CD4-positive, alpha-beta memory T cell (primary cell): Measurements from ENCODE around the gene SMCO1. TPM values are rescaled to one million over a fixed set of nuclear protein-coding genes. Genes with fewer than 3 reads are reported as not detected.

Experiments used
- CTCF ChIA-PET: fragments of 350-600 bp; sonication (Branson Sonifier 250); formaldehyde crosslinking; loops from one replicate; lab custom pipeline; 2021; ENCODE audit warnings: inconsistent platforms; ENCODE audit not compliant: partially characterized antibody; lab: Charles Lee
- POLR2A ChIA-PET: fragments of 350-600 bp; sonication (Branson Sonifier 250); formaldehyde crosslinking; loops from one replicate; lab custom pipeline; 2021; ENCODE audit not compliant: partially characterized antibody; lab: Charles Lee
- DNase-seq, 5 donors: peaks; one replicate each; pipeline versions ENCODE4 v3.0.0 to v3.0.0-alpha.2; 2020 to 2022; ENCODE audit warnings: mixed read lengths in 1 of 5
- H3K27ac ChIP-seq: one replicate; pipeline ENCODE4 v1.7.0; 2013; ENCODE audit warnings: low read depth, low read length
- H3K27me3 ChIP-seq: 2 replicates; pipeline ENCODE4 v1.7.0; 2013; ENCODE audit warnings: mild to moderate bottlenecking, low read length, moderate library complexity; ENCODE audit not compliant: insufficient read depth
- H3K36me3 ChIP-seq: 2 replicates; pipeline ENCODE4 v1.7.0; 2013; ENCODE audit warnings: mild to moderate bottlenecking, low read length, moderate library complexity; ENCODE audit not compliant: insufficient read depth
- H3K4me1 ChIP-seq: 2 replicates; pipeline ENCODE4 v1.7.0; 2013; ENCODE audit warnings: mild to moderate bottlenecking, low read length, moderate library complexity; ENCODE audit not compliant: insufficient read depth
- H3K4me3 ChIP-seq, 2 donors: one replicate each; pipeline ENCODE4 v1.7.0; 2013; ENCODE audit warnings: low read length in 2 of 2, mild to moderate bottlenecking in 1 of 2
- H3K9me3 ChIP-seq, 2 donors: one replicate each; pipeline ENCODE4 v1.7.0; 2013; ENCODE audit warnings: low read length in 2 of 2, control low read depth in 1 of 2; ENCODE audit not compliant: control insufficient read depth in 1 of 2
- H3K27ac Mint-ChIP-seq, 7 donors: one replicate each; pipeline ENCODE4 v1.8.0; 2020 to 2021; ENCODE audit warnings: mixed read lengths in 7 of 7, mild to moderate bottlenecking in 6 of 7, inconsistent platforms in 3 of 7, moderate library complexity in 3 of 7
- H3K27me3 Mint-ChIP-seq, 2 donors: one replicate each; pipeline ENCODE4 v1.8.0; 2020 to 2021; ENCODE audit warnings: mixed read lengths in 2 of 2
- H3K36me3 Mint-ChIP-seq, 2 donors: one replicate each; pipeline ENCODE4 v1.8.0; 2020 to 2021; ENCODE audit warnings: mixed read lengths in 2 of 2, inconsistent platforms in 1 of 2, mild to moderate bottlenecking in 1 of 2
- H3K4me1 Mint-ChIP-seq, 4 donors: one replicate each; pipeline ENCODE4 v1.8.0; 2020 to 2021; ENCODE audit warnings: mixed read lengths in 4 of 4, mild to moderate bottlenecking in 1 of 4
- H3K4me3 Mint-ChIP-seq, 8 donors: one replicate each; pipeline ENCODE4 v1.8.0; 2020 to 2021; ENCODE audit warnings: mixed read lengths in 8 of 8, mild to moderate bottlenecking in 7 of 8, moderate library complexity in 6 of 8, inconsistent platforms in 3 of 8
- H3K9me3 Mint-ChIP-seq, 8 donors: one replicate each; pipeline ENCODE4 v1.8.0; 2020 to 2021; ENCODE audit warnings: mixed read lengths in 8 of 8, mild to moderate bottlenecking in 5 of 8, inconsistent platforms in 3 of 8, moderate library complexity in 1 of 8
- intact Hi-C: fragments of 100-400 bp; cut with micrococcal nuclease; formaldehyde crosslinking; loops from one replicate; pipeline ENCODE4 v1.15.1; 2023
- polyA plus RNA-seq, 2 donors: library from polyadenylated mRNA; unstranded; fragments of 300-500 nt; fragmentation: Illumina TruSeq; gene quantifications; one replicate each; pipeline ENCODE4 v1.2.3, GENCODE V29; 2021
- total RNA-seq, 2 experiments: library from RNA; stranded (reverse); gene quantifications; one replicate each; pipeline ENCODE4 v1.2.3, GENCODE V29; 2021

The SMCO1 gene
- not detected for total RNA-seq
- not detected for polyA plus RNA-seq

GRCh38 chr3:196514913-196515621 lies at the start of gene SMCO1:
SMCO1 (minus strand) TSS chr3:196515346; CDS start chr3:196515209, 137 bp downstream.
- CTCF ChIA-PET, result interaction anchor here (1.2 kb wide), 1 partner anchor 29 kb away, joined by 3 read pairs; no protein-coding TSS in a partner anchor
- no peaks in the 10 kb centered on the region for H3K27me3 ChIP-seq
- peaks cover 4 to 13% of the 10 kb centered on the region in 2 donors for H3K9me3 ChIP-seq
- H3K4me1 ChIP-seq, result no peaks in the 10 kb centered on the region
- no peak within 1 kb of the TSS for H3K4me3 ChIP-seq
- POLR2A ChIA-PET, result no interaction called here
- intact Hi-C loops, result no loop called here
- DNase-seq, result no peak
- H3K36me3 Mint-ChIP-seq, result peaks cover under 1 to 8% of the 10 kb centered on the region in 2 donors
- H3K9me3 Mint-ChIP-seq, result peaks cover 0 to 37% (median 24%) of the 10 kb centered on the region in 8 donors
- H3K36me3 ChIP-seq, result no peaks in the 10 kb centered on the region
- H3K27ac Mint-ChIP-seq, result no peak within 1 kb of the TSS
- no peak within 1 kb of the TSS for H3K27ac ChIP-seq
- H3K4me3 Mint-ChIP-seq, result no peak within 1 kb of the TSS
- H3K27me3 Mint-ChIP-seq, result peaks cover 0 to 2% of the 10 kb centered on the region in 2 donors
- H3K4me1 Mint-ChIP-seq, result peaks cover 0 to 3% (median 0%) of the 10 kb centered on the region in 4 donors

GRCh38 chr3:196563721-196564225 lies 48.6 kb upstream of the SMCO1 start:
- peaks cover 15 to 43% of the 10 kb centered on the region in 2 donors for H3K36me3 Mint-ChIP-seq
- Histone ChIP-seq H3K4me1 (peaks cover 55% of the 10 kb centered on the region), H3K9me3 (no peaks in the 10 kb centered on the region), H3K27me3 (no peaks in the 10 kb centered on the region), H3K4me3 (peak overlapping the region in 1 of 2 donors; percentile 34), H3K36me3 (no peaks in the 10 kb centered on the region), H3K27ac (peak overlapping the region; percentile 67)
- peak; percentile 40 to 69 (median 53) for DNase-seq
- peaks cover 34 to 72% (median 57%) of the 10 kb centered on the region in 4 donors for H3K4me1 Mint-ChIP-seq
- no peaks in the 10 kb centered on the region for H3K9me3 Mint-ChIP-seq
- intact Hi-C loops, result loop anchor here (1.0 kb wide), 1 partner anchor 26 kb away; no protein-coding TSS in a partner anchor
- peak overlapping the region; percentile 44 to 86 (median 82) for H3K4me3 Mint-ChIP-seq
- H3K27ac Mint-ChIP-seq, result peak overlapping the region; percentile 86 to 97 (median 96)
- POLR2A ChIA-PET, result interaction anchor here (0.8 to 1.7 kb wide), 3 partner anchors 35 to 177 kb away, joined by 3 to 8 read pairs (median 3); no protein-coding TSS in a partner anchor
- CTCF ChIA-PET, result interaction anchor here (0.9 to 1.0 kb wide), 5 partner anchors 9 to 77 kb away, joined by 3 to 5 read pairs (median 4); no protein-coding TSS in a partner anchor
- no peaks in the 10 kb centered on the region for H3K27me3 Mint-ChIP-seq

DNA sequence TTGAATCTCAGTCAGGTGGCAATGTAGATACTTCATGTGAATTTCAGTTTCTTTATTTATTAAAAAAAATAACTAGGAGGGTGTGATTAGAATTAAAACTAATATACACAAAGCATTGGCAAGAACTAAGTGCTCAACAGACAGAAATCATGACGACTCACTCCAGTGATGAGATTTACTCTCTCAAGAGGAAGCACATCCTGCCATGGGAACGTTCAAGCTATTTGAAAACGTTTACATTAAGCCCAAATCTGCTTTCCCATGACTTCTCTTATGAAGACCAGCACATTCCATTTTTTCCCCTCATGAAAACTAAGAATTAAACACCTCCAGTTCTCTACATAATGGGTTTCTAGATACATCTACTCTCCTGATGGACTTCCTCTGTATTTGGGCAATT lies 44.7 kb upstream of the SMCO1 start:
- peaks cover 14 to 41% of the 10 kb centered on the region in 2 donors for H3K36me3 Mint-ChIP-seq
- no peak for DNase-seq
- Histone ChIP-seq H3K27ac (no peak overlapping the region), H3K9me3 (no peaks in the 10 kb centered on the region), H3K36me3 (no peaks in the 10 kb centered on the region), H3K4me1 (peaks cover 40% of the 10 kb centered on the region), H3K4me3 (no peak overlapping the region), H3K27me3 (no peaks in the 10 kb centered on the region)
- H3K27ac Mint-ChIP-seq, result peak overlapping the region in 5 of 7 donors; percentile 17 to 71 (median 60)
- H3K27me3 Mint-ChIP-seq, result no peaks in the 10 kb centered on the region
- H3K4me1 Mint-ChIP-seq, result peaks cover 31 to 54% (median 44%) of the 10 kb centered on the region in 4 donors
- no peaks in the 10 kb centered on the region for H3K9me3 Mint-ChIP-seq
- peak overlapping the region in 1 of 8 donors; percentile 13 for H3K4me3 Mint-ChIP-seq
- intact Hi-C loops, result no loop called here
- ChIA-PET POLR2A (interaction anchor here (1.1 kb wide), 1 partner anchor 8 kb away, joined by 4 read pairs; the partner anchor contains the start of genes FBXO45 and WDR53), CTCF (interaction anchor here (0.7 kb wide), 1 partner anchor 627 kb away, joined by 3 read pairs; no protein-coding TSS in a partner anchor)

- H3K27ac Mint-ChIP-seq, result peak overlapping the region in 2 of 7 donors; percentile 57 to 86
- H3K4me3 Mint-ChIP-seq, result no peak overlapping the region
- POLR2A ChIA-PET, result no interaction called here
Measured at GRCh38 chr3:196558476-196558875, 43.3 kb upstream of the SMCO1 start.

GRCh38 chr3:196557236-196557635 lies 42.1 kb upstream of the SMCO1 start:
- Histone ChIP-seq H3K9me3 (no peaks in the 10 kb centered on the region), H3K4me3 (no peak overlapping the region), H3K27ac (no peak overlapping the region), H3K27me3 (no peaks in the 10 kb centered on the region), H3K4me1 (peaks cover 15% of the 10 kb centered on the region), H3K36me3 (no peaks in the 10 kb centered on the region)
- no peaks in the 10 kb centered on the region for H3K27me3 Mint-ChIP-seq
- no peak for DNase-seq
- CTCF ChIA-PET, result interaction anchor here (1.0 to 1.2 kb wide), 2 partner anchors 20 to 29 kb away, joined by 3 read pairs; no protein-coding TSS in a partner anchor
- H3K27ac Mint-ChIP-seq, result no peak overlapping the region
- peaks cover 16 to 45% of the 10 kb centered on the region in 2 donors for H3K36me3 Mint-ChIP-seq
- no peaks in the 10 kb centered on the region for H3K9me3 Mint-ChIP-seq
- POLR2A ChIA-PET, result no interaction called here
- peaks cover 15 to 35% (median 27%) of the 10 kb centered on the region in 4 donors for H3K4me1 Mint-ChIP-seq
- intact Hi-C loops, result no loop called here
- no peak overlapping the region for H3K4me3 Mint-ChIP-seq

More at GRCh38 chr3:196558476-196558875, 43.3 kb upstream of the SMCO1 start:
- no peaks in the 10 kb centered on the region for H3K27me3 ChIP-seq
- H3K36me3 ChIP-seq, result no peaks in the 10 kb centered on the region
- no peak for DNase-seq
- H3K27me3 Mint-ChIP-seq, result no peaks in the 10 kb centered on the region
- CTCF ChIA-PET, result no interaction called here
- H3K4me1 Mint-ChIP-seq, result peaks cover 19 to 41% (median 32%) of the 10 kb centered on the region in 4 donors
- H3K36me3 Mint-ChIP-seq, result peaks cover 19 to 47% of the 10 kb centered on the region in 2 donors
- no peak overlapping the region for H3K27ac ChIP-seq
- no peaks in the 10 kb centered on the region for H3K9me3 Mint-ChIP-seq
- intact Hi-C loops, result no loop called here
- no peak overlapping the region for H3K4me3 ChIP-seq
- H3K4me1 ChIP-seq, result peaks cover 28% of the 10 kb centered on the region
- no peaks in the 10 kb centered on the region for H3K9me3 ChIP-seq

- peaks cover 0 to 3% (median under 1%) of the 10 kb centered on the region in 8 donors for H3K9me3 Mint-ChIP-seq
- peak overlapping the region in 3 of 7 donors; percentile 7 to 73 (median 42) for H3K27ac Mint-ChIP-seq
- POLR2A ChIA-PET, result no interaction called here
- intact Hi-C loops, result no loop called here
- no peak overlapping the region for H3K4me3 ChIP-seq
- H3K27me3 ChIP-seq, result no peaks in the 10 kb centered on the region
- no peak overlapping the region for H3K27ac ChIP-seq
- H3K36me3 Mint-ChIP-seq, result peaks cover 10 to 33% of the 10 kb centered on the region in 2 donors
- H3K4me1 ChIP-seq, result peaks cover 11% of the 10 kb centered on the region
- no peak overlapping the region for H3K4me3 Mint-ChIP-seq
- H3K9me3 ChIP-seq, result no peaks in the 10 kb centered on the region
- H3K4me1 Mint-ChIP-seq, result peaks cover 12 to 20% (median 18%) of the 10 kb centered on the region in 4 donors
- CTCF ChIA-PET, result interaction anchor here (0.9 to 2.4 kb wide), 5 partner anchors 8 to 29 kb away, joined by 3 to 15 read pairs (median 3); no protein-coding TSS in a partner anchor
- H3K27me3 Mint-ChIP-seq, result no peaks in the 10 kb centered on the region
- H3K36me3 ChIP-seq, result no peaks in the 10 kb centered on the region
- no peak for DNase-seq
Measured at GRCh38 chr3:196555295-196555694, 40.1 kb upstream of the SMCO1 start.
